SK-N-SH treated with all-trans-retinoic acid at 6 μM for 48 hours (cell line): ENCODE results near the gene SIDT1.

Source experiments
- ARNTL ChIP-seq: fragments of 450-650 bp; formaldehyde crosslinking; IDR thresholded peaks from 2 replicates; pipeline ENCODE4 v1.5.0; 2020; ENCODE audit warnings: low read depth, mild to moderate bottlenecking, moderate library complexity, borderline replicate concordance
- BACH2 ChIP-seq: fragments of 250-450 bp; sonication (Bioruptor Pico); IDR thresholded peaks from 2 replicates; pipeline ENCODE4 v1.9.0; 2021; ENCODE audit warnings: mild to moderate bottlenecking, borderline replicate concordance
- CSDC2 ChIP-seq: fragments of 250-450 bp; sonication (Bioruptor Pico); IDR thresholded peaks from 2 replicates; pipeline ENCODE4 v1.5.0; 2020; ENCODE audit warnings: mild to moderate bottlenecking, moderate library complexity
- ESRRG ChIP-seq: fragments of 250-450 bp; sonication (Bioruptor Pico); IDR thresholded peaks from 2 replicates; pipeline ENCODE4 v1.6.1; 2021; ENCODE audit warnings: mild to moderate bottlenecking
- OSR1 ChIP-seq: fragments of 250-450 bp; sonication (Bioruptor Pico); IDR thresholded peaks from 2 replicates; pipeline ENCODE4 v1.8.0; 2022; ENCODE audit warnings: moderate library complexity, mild to moderate bottlenecking, inconsistent platforms
- RARB ChIP-seq: fragments of 250-450 bp; sonication (Bioruptor Pico); IDR thresholded peaks from 2 replicates; pipeline ENCODE4 v1.8.0; 2021; ENCODE audit warnings: mild to moderate bottlenecking, moderate library complexity
- TCF4 ChIP-seq: fragments of 250-450 bp; sonication (Bioruptor Pico); IDR thresholded peaks from 2 replicates; pipeline ENCODE4 v1.8.0; 2021; ENCODE audit warnings: mild to moderate bottlenecking, moderate library complexity, borderline replicate concordance
- ZC3H10 ChIP-seq: fragments of 250-450 bp; sonication (Bioruptor Pico); IDR thresholded peaks from 2 replicates; pipeline ENCODE4 v1.5.1; 2021; ENCODE audit warnings: mild to moderate bottlenecking, moderate library complexity
- ZNF565 ChIP-seq: fragments of 450-650 bp; formaldehyde crosslinking; conservative IDR thresholded peaks from 2 replicates; pipeline ENCODE4 v1.5.0; 2020; ENCODE audit warnings: low read depth, mild to moderate bottlenecking, moderate library complexity
- ZNF70 ChIP-seq: fragments of 450-650 bp; formaldehyde crosslinking; IDR thresholded peaks from 2 replicates; pipeline ENCODE4 v1.5.0; 2020; ENCODE audit warnings: mild to moderate bottlenecking, moderate library complexity
- ZNF8 ChIP-seq: fragments of 450-650 bp; formaldehyde crosslinking; IDR thresholded peaks from 2 replicates; pipeline ENCODE4 v1.5.0; 2020; ENCODE audit warnings: mild to moderate bottlenecking, moderate library complexity
- TF ChIP-seq, protein P1 (sequence below): fragments of 250-450 bp; sonication (Bioruptor Pico); IDR thresholded peaks from 2 replicates; pipeline ENCODE4 v1.5.0; 2020; ENCODE audit warnings: mild to moderate bottlenecking, moderate library complexity
- TF ChIP-seq, protein P2 (sequence below): fragments of 250-450 bp; sonication (Bioruptor Pico); IDR thresholded peaks from 2 replicates; pipeline ENCODE4 v1.8.0; 2021; ENCODE audit warnings: low read depth, mild to moderate bottlenecking, moderate library complexity, borderline replicate concordance
- TF ChIP-seq, protein P3 (sequence below): fragments of 250-450 bp; sonication (Bioruptor Pico); IDR thresholded peaks from 2 replicates; pipeline ENCODE4 v1.5.1; 2020; ENCODE audit warnings: low read depth, mild to moderate bottlenecking, moderate library complexity

DNA sequence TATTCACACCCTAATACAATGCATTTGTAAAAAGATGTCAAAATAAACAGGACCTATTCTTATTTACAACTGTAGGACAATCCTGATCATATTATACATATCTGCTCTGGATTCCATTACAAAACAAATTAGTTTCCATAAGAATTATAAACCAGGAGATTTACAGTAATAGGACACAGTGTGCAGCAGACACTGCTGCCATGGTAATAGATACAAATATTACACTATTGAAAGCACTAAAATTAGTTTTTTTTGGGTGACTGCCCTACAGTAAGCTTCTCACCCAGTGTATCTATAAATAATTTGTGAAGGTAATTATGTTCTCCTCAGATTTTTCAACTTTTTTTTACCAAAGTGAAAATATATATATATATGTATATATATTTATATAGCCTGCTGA lies 116.2 kb downstream of the SIDT1 start:
- TF ChIP-seq ZNF70 (no peak), CSDC2 (CRISPR knock-in tag) (no peak), RARB (CRISPR knock-in tag) (no peak), ZNF8 (CRISPR knock-in tag) (no peak), TCF4 (CRISPR knock-in tag) (no peak), ESRRG (CRISPR knock-in tag) (no peak), OSR1 (CRISPR knock-in tag) (no peak), BACH2 (CRISPR knock-in tag) (no peak), ZNF565 (CRISPR knock-in tag) (no peak), ZC3H10 (CRISPR knock-in tag) (no peak), ARNTL (CRISPR knock-in tag) (no peak)
- TF ChIP-seq, protein P1, sequence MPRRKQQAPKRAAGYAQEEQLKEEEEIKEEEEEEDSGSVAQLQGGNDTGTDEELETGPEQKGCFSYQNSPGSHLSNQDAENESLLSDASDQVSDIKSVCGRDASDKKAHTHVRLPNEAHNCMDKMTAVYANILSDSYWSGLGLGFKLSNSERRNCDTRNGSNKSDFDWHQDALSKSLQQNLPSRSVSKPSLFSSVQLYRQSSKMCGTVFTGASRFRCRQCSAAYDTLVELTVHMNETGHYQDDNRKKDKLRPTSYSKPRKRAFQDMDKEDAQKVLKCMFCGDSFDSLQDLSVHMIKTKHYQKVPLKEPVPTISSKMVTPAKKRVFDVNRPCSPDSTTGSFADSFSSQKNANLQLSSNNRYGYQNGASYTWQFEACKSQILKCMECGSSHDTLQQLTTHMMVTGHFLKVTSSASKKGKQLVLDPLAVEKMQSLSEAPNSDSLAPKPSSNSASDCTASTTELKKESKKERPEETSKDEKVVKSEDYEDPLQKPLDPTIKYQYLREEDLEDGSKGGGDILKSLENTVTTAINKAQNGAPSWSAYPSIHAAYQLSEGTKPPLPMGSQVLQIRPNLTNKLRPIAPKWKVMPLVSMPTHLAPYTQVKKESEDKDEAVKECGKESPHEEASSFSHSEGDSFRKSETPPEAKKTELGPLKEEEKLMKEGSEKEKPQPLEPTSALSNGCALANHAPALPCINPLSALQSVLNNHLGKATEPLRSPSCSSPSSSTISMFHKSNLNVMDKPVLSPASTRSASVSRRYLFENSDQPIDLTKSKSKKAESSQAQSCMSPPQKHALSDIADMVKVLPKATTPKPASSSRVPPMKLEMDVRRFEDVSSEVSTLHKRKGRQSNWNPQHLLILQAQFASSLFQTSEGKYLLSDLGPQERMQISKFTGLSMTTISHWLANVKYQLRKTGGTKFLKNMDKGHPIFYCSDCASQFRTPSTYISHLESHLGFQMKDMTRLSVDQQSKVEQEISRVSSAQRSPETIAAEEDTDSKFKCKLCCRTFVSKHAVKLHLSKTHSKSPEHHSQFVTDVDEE (CRISPR knock-in tag), result no peak
- TF ChIP-seq, protein P2, sequence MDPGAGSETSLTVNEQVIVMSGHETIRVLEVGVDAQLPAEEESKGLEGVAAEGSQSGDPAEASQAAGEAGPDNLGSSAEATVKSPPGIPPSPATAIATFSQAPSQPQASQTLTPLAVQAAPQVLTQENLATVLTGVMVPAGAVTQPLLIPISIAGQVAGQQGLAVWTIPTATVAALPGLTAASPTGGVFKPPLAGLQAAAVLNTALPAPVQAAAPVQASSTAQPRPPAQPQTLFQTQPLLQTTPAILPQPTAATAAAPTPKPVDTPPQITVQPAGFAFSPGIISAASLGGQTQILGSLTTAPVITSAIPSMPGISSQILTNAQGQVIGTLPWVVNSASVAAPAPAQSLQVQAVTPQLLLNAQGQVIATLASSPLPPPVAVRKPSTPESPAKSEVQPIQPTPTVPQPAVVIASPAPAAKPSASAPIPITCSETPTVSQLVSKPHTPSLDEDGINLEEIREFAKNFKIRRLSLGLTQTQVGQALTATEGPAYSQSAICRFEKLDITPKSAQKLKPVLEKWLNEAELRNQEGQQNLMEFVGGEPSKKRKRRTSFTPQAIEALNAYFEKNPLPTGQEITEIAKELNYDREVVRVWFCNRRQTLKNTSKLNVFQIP (CRISPR knock-in tag), result no peak
- TF ChIP-seq, protein P3, sequence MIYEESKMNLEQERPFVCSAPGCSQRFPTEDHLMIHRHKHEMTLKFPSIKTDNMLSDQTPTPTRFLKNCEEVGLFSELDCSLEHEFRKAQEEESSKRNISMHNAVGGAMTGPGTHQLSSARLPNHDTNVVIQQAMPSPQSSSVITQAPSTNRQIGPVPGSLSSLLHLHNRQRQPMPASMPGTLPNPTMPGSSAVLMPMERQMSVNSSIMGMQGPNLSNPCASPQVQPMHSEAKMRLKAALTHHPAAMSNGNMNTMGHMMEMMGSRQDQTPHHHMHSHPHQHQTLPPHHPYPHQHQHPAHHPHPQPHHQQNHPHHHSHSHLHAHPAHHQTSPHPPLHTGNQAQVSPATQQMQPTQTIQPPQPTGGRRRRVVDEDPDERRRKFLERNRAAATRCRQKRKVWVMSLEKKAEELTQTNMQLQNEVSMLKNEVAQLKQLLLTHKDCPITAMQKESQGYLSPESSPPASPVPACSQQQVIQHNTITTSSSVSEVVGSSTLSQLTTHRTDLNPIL (CRISPR knock-in tag), result no peak
